Effector CD4-positive, alpha-beta T cell (primary cell): ENCODE measurements around the gene SPATA31A3. TPM values are rescaled to one million over a fixed set of nuclear protein-coding genes. Genes with fewer than 3 reads are reported as not detected.
"Not testable (repeated sequence)": the region's sequence is repeated elsewhere in the genome, so short reads cannot be mapped to it uniquely, and the experiment has no call there.

Experiments used
- DNase-seq: peaks from one replicate; pipeline ENCODE4 v3.0.0-alpha.2; 2020
- total RNA-seq: gene quantifications from one replicate; lab custom pipeline; 2026; lab: John Stamatoyannopoulos, UW

The SPATA31A3 gene
- not detected for total RNA-seq

DNA sequence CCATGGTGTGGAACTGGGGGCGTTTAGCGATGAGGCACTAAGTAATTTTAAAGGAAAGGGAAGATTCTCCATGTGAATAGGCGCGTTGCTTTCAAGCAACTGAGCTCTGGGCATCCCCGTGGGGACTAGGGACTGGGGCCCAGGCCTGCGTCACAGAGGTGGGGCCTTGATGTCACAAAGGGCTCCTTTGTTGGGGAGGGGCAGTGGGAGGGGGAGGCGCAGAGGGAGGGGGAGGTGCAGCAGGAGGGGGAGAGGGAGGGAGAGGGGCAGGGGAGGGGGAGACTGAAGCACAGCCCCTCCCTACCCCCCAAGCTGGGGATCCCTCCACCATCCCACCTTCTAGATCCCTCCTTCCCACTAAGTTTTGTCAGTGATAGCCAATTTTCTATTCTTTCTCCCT lies at the start of gene SPATA31A3:
TSS of gene SPATA31A3 (minus strand) at position 101 of the 400 bp plus-strand sequence. CDS start at position 72, 29 bp downstream.
- not testable (repeated sequence) for DNase-seq

DNA sequence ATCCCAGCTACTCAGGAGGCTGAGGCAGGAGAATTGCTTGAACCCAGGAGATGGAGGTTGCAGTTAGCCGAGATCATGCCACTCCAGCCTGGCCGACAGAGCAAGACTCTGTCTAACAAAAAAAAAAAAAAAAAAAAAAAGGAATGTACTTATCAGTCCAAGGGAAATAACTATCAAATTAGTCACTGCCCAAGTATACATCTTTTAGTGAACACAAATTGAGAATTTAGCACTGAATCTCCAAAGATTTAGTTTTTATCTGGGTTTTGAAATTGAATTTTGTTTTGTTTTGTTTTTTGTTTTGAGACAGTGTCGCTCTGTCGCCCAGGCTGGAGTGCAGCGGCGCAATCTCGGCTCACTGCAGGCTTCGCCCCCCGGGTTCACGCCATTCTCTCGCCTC lies 39.8 kb downstream of the SPATA31A3 start:
- DNase-seq: not testable (repeated sequence)

DNA sequence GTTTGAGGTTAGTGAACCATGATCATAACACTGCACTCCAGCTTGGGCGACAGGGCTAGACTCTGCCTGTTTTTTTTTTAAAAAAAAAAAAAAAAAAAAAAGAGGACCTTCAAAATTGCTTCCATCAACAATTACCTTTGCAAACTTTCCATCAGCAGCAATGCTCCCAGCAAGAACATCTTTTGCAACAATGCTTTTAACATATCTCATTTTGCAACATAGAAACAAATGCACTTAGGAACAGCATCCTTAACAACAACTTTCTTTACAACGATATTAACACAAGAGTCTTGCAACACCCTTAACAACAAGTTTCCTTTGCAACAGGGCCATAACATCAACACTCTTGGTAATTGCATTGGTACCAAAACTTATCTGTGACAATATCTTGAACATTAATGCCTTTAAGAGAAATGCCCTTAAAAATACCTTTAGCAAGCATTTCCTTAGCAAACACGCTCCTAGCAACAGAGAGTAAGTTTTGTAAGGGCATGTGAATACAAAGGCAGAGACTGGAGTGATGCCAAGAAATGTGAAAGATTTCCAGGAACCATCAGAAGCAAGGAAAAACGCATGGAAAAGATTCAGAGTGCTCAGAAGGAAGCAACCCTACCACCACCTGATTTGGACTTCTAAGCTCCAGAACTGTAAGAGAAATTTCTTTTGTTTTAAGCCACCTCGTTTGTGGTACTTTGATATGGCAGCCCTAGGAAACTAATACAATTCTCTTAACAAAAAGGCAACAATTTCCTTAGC lies 49.8 kb downstream of the SPATA31A3 start:
- not testable (repeated sequence) for DNase-seq

DNA sequence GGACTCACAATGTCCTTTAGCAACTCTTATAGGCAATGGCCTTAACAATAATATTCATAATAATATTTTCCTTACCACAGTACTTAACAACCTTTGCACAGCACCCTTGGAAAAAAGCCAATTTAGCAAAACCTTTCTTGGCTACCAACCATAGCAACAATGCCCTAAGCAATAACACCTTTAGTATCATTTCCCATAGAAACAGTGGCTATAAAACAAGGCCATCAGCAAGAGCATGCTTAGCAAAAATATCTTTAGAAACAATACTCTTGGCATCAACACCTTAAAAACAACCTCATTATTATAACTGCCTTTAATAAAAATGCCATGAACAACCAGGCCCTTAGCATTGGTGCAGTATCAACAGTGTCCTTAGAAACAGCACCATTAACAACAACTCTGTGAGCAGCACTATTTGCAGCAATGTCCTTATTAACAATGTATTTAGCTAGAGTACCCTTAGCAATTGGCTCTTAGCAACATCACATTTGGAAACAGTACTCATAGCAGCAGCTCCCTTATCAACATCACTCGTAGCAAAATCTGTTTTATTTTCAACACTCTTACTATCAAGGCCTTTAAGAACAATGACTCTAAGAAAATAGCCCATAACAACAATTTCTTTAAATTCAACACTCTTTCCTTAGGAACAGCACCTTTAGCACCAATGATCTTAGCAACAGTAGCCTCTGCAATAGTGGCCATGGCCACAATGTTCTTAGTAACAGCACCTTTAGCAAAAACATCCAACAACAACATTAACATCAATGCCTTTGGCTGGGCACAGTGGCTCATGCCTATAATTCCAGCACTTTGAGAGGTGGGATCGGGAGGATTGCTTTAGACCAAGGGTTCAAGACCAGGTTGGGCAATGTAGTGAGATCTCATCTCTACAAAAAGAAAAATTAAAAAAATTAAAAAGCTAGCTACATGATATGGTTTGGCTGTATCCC lies 52.2 kb downstream of the SPATA31A3 start:
- not testable (repeated sequence) for DNase-seq

DNA sequence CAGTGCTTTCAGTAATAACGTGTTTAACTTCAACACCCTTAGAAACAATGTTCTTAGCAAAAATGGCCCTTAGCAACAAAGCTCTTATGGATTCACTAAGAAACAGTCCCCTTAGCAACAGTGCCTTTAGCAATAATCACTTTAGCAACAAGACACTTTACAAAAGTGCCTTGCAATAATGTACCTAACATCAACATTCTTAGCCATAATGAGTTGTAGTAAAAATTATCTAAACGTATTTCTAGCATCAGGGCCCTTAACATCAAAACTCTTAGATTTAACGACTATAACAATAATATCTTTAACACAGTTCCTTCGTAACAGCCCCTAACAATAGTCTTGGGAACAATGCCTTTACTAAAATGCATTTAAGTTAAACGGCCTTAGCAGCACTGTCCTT lies 54.0 kb downstream of the SPATA31A3 start:
- DNase-seq: not testable (repeated sequence)

DNA sequence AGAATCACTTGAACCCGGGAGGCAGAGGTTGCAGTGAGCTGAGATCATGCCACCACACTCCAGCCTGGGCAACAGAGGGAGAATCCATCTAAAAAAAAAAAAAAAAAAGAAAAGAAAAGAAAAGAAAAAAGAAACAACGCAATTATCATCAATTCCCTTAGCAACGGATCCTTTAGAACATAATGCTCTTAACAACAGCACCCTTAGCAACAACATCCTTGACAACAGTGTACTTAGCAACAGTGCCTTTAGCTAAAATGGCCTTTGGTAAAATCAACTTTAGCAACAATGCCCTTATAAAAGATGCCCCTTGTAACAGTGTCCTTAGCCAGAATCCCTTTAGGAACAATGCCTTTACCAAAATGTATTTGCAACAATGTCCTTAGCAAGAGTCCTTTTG lies 54.7 kb downstream of the SPATA31A3 start:
- not testable (repeated sequence) for DNase-seq
